ENCODE measurements around the gene PELO. TPM values are rescaled to one million over a fixed set of nuclear protein-coding genes. Genes with fewer than 3 reads are reported as not detected.

PELO gene
- total RNA-seq, 3 donors from 2014 or later, result 14.9 to 59.4 (median 17.9) TPM

DNA sequence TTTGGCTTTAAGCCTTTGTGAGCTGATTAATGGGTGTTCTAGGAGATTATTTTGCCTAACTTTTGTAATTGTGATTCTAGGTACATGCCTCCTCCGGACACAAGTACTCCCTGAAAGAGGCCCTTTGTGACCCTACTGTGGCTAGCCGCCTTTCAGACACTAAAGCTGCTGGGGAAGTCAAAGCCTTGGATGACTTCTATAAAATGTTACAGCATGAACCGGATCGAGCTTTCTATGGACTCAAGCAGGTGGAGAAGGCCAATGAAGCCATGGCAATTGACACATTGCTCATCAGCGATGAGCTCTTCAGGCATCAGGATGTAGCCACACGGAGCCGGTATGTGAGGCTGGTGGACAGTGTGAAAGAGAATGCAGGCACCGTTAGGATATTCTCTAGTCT lies 13.6 kb downstream of the PELO start:
- Histone ChIP-seq H3K9me3 (no peaks in the 10 kb centered on the region), H3K4me3 (no peak overlapping the region), H3K36me3 (ENCODE audit: low read depth) (no peaks in the 10 kb centered on the region), H3K4me1 (ENCODE audit: low read depth) (peaks cover 38% of the 10 kb centered on the region)
- DNase-seq, result peak in 1 of 3 donors; percentile 21
- intact Hi-C loops (cut with DNase I, micrococcal nuclease), result no loop called here
- ATAC-seq, result no peak
- TF ChIP-seq, protein P1, sequence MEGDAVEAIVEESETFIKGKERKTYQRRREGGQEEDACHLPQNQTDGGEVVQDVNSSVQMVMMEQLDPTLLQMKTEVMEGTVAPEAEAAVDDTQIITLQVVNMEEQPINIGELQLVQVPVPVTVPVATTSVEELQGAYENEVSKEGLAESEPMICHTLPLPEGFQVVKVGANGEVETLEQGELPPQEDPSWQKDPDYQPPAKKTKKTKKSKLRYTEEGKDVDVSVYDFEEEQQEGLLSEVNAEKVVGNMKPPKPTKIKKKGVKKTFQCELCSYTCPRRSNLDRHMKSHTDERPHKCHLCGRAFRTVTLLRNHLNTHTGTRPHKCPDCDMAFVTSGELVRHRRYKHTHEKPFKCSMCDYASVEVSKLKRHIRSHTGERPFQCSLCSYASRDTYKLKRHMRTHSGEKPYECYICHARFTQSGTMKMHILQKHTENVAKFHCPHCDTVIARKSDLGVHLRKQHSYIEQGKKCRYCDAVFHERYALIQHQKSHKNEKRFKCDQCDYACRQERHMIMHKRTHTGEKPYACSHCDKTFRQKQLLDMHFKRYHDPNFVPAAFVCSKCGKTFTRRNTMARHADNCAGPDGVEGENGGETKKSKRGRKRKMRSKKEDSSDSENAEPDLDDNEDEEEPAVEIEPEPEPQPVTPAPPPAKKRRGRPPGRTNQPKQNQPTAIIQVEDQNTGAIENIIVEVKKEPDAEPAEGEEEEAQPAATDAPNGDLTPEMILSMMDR (IDR thresholded peaks at IDR 0.05), result no peak

DNA sequence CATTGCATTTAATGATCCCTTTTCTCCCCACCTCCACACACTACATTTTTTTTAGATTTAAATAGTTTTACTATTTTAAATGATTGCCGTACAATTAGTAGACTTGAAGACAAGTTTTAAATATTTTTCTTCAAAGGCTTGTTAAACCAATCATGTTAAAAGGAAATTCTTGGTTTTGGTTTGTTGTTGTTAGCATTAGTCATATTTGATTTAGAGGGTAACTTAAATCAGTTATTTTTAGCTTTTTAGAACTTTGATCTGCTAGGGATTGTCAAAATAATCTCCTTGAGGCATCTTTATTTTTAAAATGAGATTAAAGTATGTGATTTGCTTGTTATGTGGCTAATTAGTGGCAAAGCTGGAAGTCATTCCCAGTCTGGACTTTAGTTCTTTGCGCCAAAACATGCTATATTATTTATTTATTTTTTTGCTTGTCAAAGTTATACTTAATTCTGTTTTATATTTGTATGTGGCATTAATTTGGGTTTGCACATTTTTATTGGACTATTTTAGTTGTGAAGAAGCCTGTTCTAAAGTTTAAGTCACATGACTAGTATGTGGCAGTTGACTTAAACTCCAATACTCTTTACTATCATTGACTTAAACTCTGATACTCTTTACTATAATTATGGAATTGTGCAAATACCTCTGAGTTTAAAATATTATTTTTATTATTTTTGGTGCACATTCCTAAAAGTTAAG lies 14.7 kb downstream of the PELO start:
- H3K4me3 ChIP-seq, result no peak overlapping the region
- no peak for DNase-seq
- H3K9me3 ChIP-seq, result no peaks in the 10 kb centered on the region
- TF ChIP-seq, protein P1 (IDR thresholded peaks at IDR 0.05), result no peak
- no peaks in the 10 kb centered on the region for H3K36me3 ChIP-seq (ENCODE audit: low read depth)
- peaks cover 38% of the 10 kb centered on the region for H3K4me1 ChIP-seq (ENCODE audit: low read depth)
- ATAC-seq, result no peak
- intact Hi-C loops (cut with DNase I, micrococcal nuclease), result no loop called here

DNA sequence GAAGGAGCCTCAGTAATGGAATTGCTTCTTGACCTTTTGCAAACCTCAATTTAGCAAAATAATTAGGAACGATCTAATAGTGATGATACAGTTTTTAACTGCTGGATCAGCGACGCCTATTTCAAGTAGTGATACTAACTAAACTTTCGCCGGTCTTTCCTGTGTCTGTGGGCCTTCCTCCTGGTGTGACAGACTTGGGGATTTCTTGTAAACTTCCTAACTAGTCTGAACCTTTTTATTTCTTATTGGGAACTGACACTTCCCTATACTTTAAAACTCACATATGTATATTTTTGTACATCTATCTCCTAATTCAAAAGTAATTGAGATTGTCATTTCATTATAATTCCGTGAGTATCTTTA lies 15.2 kb downstream of the PELO start:
- Histone ChIP-seq H3K4me1 (ENCODE audit: low read depth) (peaks cover 38% of the 10 kb centered on the region), H3K9me3 (no peaks in the 10 kb centered on the region), H3K36me3 (ENCODE audit: low read depth) (no peaks in the 10 kb centered on the region), H3K4me3 (no peak overlapping the region)
- intact Hi-C loops (cut with DNase I, micrococcal nuclease), result no loop called here
- no peak for ATAC-seq
- no peak for DNase-seq
- TF ChIP-seq, protein P1 (IDR thresholded peaks at IDR 0.05), result no peak

DNA sequence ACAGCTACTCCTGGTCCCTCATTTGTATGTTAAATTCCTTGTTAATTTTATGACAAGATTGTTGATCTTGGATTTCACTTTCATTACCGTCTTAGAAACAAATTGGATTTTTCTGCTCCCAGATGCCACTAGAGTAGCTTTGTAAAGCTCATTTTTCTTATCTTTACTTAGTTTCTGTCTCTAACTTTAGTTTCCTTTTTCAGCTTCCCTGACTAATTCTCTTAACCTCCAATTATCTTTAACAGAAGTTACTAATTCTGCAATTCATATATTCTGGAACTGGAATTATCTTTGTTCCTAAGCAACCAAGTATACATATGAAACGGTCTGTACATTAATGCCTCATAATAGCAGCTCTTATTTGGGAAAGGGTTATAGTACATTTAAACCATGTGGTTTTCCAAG lies 16.7 kb downstream of the PELO start:
- no peak for DNase-seq
- TF ChIP-seq, protein P1 (IDR thresholded peaks at IDR 0.05), result no peak
- H3K9me3 ChIP-seq, result no peaks in the 10 kb centered on the region
- peaks cover 29% of the 10 kb centered on the region for H3K4me1 ChIP-seq (ENCODE audit: low read depth)
- no peak overlapping the region for H3K4me3 ChIP-seq
- intact Hi-C loops (cut with DNase I, micrococcal nuclease), result no loop called here
- no peak for ATAC-seq
- H3K36me3 ChIP-seq (ENCODE audit: low read depth), result no peaks in the 10 kb centered on the region

DNA sequence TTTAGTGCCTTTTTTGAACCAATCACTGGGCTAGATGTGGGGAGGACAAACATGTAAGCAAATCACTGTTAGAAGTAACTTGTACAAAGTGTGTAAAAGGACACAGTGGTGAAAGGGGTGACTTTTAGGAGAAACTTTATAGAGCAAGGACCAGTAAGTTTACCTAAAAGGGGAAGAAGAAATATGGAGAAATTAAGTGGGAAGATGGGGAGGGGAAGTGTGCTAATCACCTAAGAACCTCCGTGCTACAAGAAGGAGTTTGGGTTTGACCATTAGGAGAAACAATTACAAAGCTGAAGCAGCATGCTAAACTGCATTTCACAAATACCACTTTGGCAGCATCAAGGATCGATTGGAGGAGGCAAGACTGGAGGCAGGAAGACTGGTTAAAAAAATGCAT lies 17.3 kb downstream of the PELO start:
- H3K4me1 ChIP-seq (ENCODE audit: low read depth), result peaks cover 29% of the 10 kb centered on the region
- intact Hi-C loops (cut with DNase I, micrococcal nuclease), result no loop called here
- no peak for ATAC-seq
- no peaks in the 10 kb centered on the region for H3K9me3 ChIP-seq
- no peak overlapping the region for H3K4me3 ChIP-seq
- no peak for DNase-seq
- TF ChIP-seq, protein P1 (IDR thresholded peaks at IDR 0.05), result no peak
- H3K36me3 ChIP-seq (ENCODE audit: low read depth), result no peaks in the 10 kb centered on the region

DNA sequence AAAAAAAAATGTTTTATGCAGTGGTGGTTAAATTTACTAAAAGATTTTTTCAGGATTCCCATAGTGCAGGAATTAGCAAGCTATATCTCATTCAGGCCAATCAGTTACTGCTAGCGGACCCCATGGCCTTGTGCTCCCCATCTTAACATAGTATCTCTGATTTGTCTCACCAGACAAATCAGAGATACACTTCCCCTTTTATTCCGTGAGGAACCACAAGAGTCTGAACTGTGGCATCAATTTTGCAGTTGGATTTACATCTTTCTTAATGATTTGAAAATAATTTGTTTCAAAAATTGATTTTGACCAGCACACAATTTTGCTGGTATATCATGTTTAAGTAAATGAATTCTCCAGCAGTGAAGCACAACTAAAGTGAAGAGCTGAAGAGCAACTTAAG lies 17.9 kb downstream of the PELO start:
- Histone ChIP-seq H3K9me3 (no peaks in the 10 kb centered on the region), H3K4me1 (ENCODE audit: low read depth) (peaks cover 28% of the 10 kb centered on the region), H3K36me3 (ENCODE audit: low read depth) (no peaks in the 10 kb centered on the region), H3K4me3 (no peak overlapping the region)
- intact Hi-C loops (cut with DNase I, micrococcal nuclease), result no loop called here
- DNase-seq (no peak), ATAC-seq (no peak)
- TF ChIP-seq, protein P1 (IDR thresholded peaks at IDR 0.05), result no peak
